Measurements from ENCODE around the gene CPEB4. TPM values are rescaled to one million over a fixed set of nuclear protein-coding genes. Genes with fewer than 3 reads are reported as not detected.

Gene CPEB4
- total and polyA plus RNA-seq, 2 experiments from 2014 or later, result 5.9 to 10.2 TPM

DNA sequence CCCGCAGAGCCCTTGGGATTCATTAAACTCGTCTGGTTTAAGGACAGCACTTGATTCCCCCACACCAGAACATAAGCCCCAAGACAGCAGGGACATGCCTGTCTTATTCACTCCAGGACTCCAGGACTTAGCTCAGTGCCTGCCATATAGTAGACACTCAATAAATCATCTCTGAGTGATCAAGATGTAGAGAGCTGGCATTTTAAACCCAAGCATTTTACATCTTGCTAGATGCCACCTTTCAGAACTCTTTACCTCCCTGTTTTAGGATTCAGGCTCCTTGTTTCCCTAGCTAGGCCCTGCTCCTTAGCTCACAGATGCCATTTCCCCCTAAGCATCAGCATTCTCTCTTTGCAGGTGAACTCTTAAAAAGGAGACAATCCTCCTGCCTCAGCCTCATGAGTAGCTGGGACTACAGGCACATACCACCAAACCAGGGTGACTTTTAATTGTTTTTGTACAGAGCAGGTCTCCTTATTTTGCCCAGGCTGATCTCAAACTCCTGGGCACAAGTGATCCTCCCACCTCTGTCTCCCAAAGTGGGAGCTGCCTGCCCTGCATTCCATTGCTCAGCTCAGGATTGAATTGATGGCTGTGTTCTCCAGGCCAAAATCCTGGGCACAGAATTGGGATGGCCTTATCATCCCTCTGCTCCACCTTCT is 32.0 kb upstream of the CPEB4 start:
- no peak overlapping the region for H3K27ac ChIP-seq (ENCODE audit: low read depth)

More for the DNA sequence above, 32.0 kb upstream of the CPEB4 start:
- TF ChIP-seq EZH2phosphoT487 (IDR thresholded peaks at IDR 0.05; ENCODE audit: unreplicated experiment), result no peak
- TF ChIP-seq ETS1 (IDR thresholded peaks at IDR 0.05), result no peak
- TF ChIP-seq ZNF462 (CRISPR knock-in tag; IDR thresholded peaks at IDR 0.05), result no peak
- TF ChIP-seq, protein P1, sequence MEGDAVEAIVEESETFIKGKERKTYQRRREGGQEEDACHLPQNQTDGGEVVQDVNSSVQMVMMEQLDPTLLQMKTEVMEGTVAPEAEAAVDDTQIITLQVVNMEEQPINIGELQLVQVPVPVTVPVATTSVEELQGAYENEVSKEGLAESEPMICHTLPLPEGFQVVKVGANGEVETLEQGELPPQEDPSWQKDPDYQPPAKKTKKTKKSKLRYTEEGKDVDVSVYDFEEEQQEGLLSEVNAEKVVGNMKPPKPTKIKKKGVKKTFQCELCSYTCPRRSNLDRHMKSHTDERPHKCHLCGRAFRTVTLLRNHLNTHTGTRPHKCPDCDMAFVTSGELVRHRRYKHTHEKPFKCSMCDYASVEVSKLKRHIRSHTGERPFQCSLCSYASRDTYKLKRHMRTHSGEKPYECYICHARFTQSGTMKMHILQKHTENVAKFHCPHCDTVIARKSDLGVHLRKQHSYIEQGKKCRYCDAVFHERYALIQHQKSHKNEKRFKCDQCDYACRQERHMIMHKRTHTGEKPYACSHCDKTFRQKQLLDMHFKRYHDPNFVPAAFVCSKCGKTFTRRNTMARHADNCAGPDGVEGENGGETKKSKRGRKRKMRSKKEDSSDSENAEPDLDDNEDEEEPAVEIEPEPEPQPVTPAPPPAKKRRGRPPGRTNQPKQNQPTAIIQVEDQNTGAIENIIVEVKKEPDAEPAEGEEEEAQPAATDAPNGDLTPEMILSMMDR (conservative IDR thresholded peaks at IDR 0.05; ENCODE audit: low read depth in 2 of 2), result no peak
- TF ChIP-seq CREB1 (CRISPR knock-in tag; IDR thresholded peaks at IDR 0.05; ENCODE audit: low read depth), result no peak
- no peak for TF ChIP-seq JUNB (IDR thresholded peaks at IDR 0.05; ENCODE audit: unreplicated experiment)
- TF ChIP-seq STAT1 (IDR thresholded peaks at IDR 0.05; ENCODE audit: unreplicated experiment), result no peak
- TF ChIP-seq POLR2AphosphoS5 (IDR thresholded peaks at IDR 0.05; ENCODE audit: low read depth), result no peak
- TF ChIP-seq EZH2 (IDR thresholded peaks at IDR 0.05; ENCODE audit: low read depth, unreplicated experiment), result no peak
- TF ChIP-seq NANOG (IDR thresholded peaks at IDR 0.05; ENCODE audit: borderline replicate concordance), result no peak
- no peak for TF ChIP-seq ZNF114 (CRISPR knock-in tag; IDR thresholded peaks at IDR 0.05)
- TF ChIP-seq REST (IDR thresholded peaks at IDR 0.05; ENCODE audit: unreplicated experiment), result no peak
- TF ChIP-seq ZNF331 (CRISPR knock-in tag; IDR thresholded peaks at IDR 0.05; ENCODE audit: low read depth), result no peak
- no peaks in the 10 kb centered on the region for H3K79me2 ChIP-seq (replicated peaks; ENCODE audit: insufficient read depth)
- no peak for ATAC-seq
- H3K4me1 Mint-ChIP-seq, result peaks cover 11% of the 10 kb centered on the region; the same call in 2 of the 3 replicates
- H3K27me3 Mint-ChIP-seq (ENCODE audit: insufficient read depth, low read depth, poor library complexity), result peaks cover 24% of the 10 kb centered on the region
- no peak overlapping the region for H3K4me3 Mint-ChIP-seq
- H4K20me1 ChIP-seq (replicated peaks; ENCODE audit: insufficient read depth), result no peaks in the 10 kb centered on the region
- H3K27ac Mint-ChIP-seq, result peak overlapping the region; percentile 29; the same call in 1 of the 2 replicates
- H3K36me3 ChIP-seq (ENCODE audit: insufficient read depth), result no peaks in the 10 kb centered on the region
- no peak overlapping the region for H3K4me2 ChIP-seq
- H3K27me3 ChIP-seq (ENCODE audit: insufficient read depth), result no peaks in the 10 kb centered on the region
- no peaks in the 10 kb centered on the region for H3K36me3 Mint-ChIP-seq (ENCODE audit: low read depth)
- 0 out of 2 replicates have a peak, but pooled peaks cover 3% of the 10 kb centered on the region for H3K9me2 ChIP-seq (ENCODE audit: insufficient read depth)
- DNase-seq (ENCODE audit: low spot score), result no peak
- H2AFZ ChIP-seq, result peak overlapping the region; percentile 83
- H3K4me1 ChIP-seq (ENCODE audit: insufficient read depth), result no peaks in the 10 kb centered on the region
- no peaks in the 10 kb centered on the region for H3F3A ChIP-seq (replicated peaks; ENCODE audit: low read depth)
- H3K4me3 ChIP-seq, result no peak overlapping the region
- H3K9me3 Mint-ChIP-seq, result no peaks in the 10 kb centered on the region
